ENCODE measurements around the gene PRPF18. TPM values are rescaled to one million over a fixed set of nuclear protein-coding genes. Genes with fewer than 3 reads are reported as not detected.

Gene PRPF18
- total RNA-seq, 1 donor from 2014 or later = 21.0 TPM

DNA sequence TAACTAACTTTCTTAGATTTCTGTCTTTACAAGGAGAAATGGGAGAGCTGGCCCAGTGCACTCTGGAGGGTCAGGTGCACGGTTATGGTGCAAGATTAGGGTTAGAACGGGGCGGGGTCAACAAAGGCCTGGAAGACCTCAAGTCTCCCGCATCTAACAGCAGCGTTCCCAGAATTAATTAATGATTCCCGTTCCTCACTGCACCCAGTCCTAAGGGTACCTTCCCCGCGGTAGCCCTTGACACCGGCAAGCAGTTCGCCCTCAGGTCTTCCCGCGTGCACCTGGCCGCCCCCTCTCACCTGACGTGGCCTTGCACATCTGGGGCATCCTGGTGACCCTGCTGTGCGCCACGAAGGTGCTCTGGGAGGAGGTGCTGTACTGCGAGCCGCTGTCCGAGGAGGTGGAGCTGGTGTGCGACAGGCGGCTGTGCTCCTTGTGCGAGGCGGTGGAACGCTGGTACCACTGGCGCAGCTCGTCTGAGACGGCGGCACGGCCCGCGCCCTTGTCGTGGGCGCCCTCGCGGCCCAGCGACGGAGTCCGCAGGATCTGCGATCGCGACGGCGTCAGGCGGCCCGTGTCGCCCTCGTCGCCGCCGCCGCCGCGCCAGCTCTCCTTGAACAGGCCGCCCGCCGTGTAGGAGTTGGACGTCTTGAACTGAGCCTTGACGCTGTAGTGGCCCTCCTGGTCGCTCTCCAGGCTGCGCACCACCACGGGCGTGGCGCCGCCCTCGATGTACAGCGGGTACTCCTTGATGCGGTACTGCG, 69.8 kb downstream of the PRPF18 start:
- FAIRE-seq = no peak

DNA sequence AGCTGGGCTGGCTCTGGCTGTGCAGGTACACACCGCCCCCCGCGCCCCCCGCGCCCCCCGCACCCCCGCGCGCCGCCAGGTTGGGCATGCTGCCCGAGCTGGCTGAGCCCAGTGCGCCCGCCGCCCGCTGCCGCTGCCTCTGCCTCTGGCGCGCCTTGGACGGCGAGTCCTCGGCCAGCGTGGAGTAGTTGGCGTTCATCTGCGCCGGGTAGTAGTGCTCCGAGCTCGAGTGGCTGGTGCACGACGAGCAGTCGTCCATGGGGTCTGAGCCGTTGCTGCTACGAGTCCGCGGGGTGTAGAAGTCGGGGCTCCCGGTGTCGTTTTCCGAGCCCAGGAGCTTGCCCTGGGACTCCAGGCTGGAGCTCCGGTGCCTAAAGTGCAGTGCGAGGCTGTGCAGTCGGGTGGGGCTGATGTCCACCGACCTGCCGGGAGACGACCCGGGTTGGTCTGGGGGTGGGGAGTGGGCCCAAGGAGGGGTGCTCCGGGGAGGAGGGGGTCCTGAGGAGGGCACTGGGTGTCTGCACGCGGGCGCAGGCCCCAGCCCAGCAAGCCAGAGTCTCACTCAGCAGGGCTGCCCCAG, 70.4 kb downstream of the PRPF18 start:
- no peaks in the 10 kb centered on the region for H3K27me3 ChIP-seq (ENCODE audit: insufficient read depth, low read length)
- Mint-ChIP-seq H3K27ac (ENCODE audit: unreplicated experiment) (no peak overlapping the region), H3K27me3 (ENCODE audit: low read depth, unreplicated experiment) (no peaks in the 10 kb centered on the region), H3K9me3 (ENCODE audit: unreplicated experiment) (no peaks in the 10 kb centered on the region), H3K36me3 (ENCODE audit: low read depth, unreplicated experiment) (peaks cover 25% of the 10 kb centered on the region), H3K4me1 (ENCODE audit: low read depth, unreplicated experiment) (peaks cover 14% of the 10 kb centered on the region), H3K4me3 (ENCODE audit: unreplicated experiment) (no peak overlapping the region)
- no peak overlapping the region for H3K4me3 ChIP-seq (ENCODE audit: insufficient read depth, low read depth, low read length)
- H3K9me3 ChIP-seq (ENCODE audit: insufficient read depth, low read depth, low read length) = no peaks in the 10 kb centered on the region
- DNase-seq (ENCODE audit: low read depth) = no peak
- peaks cover 45% of the 10 kb centered on the region for H4K20me1 ChIP-seq (ENCODE audit: insufficient read depth, low read length)
- peaks cover 82% of the 10 kb centered on the region for H3K36me3 ChIP-seq (ENCODE audit: insufficient read depth, low read length)
- peaks cover 23% of the 10 kb centered on the region for H3K79me2 ChIP-seq (ENCODE audit: insufficient read depth, low read length)
- peaks cover 21% of the 10 kb centered on the region for H3K4me1 ChIP-seq (ENCODE audit: insufficient read depth, low read length)
- H3K27ac ChIP-seq (ENCODE audit: low read depth, low read length) = no peak overlapping the region
- no peak for FAIRE-seq
- no peak overlapping the region for H3K9ac ChIP-seq (ENCODE audit: low read length)
- H3K4me2 ChIP-seq (ENCODE audit: low read length) = no peak overlapping the region
- TF ChIP-seq, protein P1, sequence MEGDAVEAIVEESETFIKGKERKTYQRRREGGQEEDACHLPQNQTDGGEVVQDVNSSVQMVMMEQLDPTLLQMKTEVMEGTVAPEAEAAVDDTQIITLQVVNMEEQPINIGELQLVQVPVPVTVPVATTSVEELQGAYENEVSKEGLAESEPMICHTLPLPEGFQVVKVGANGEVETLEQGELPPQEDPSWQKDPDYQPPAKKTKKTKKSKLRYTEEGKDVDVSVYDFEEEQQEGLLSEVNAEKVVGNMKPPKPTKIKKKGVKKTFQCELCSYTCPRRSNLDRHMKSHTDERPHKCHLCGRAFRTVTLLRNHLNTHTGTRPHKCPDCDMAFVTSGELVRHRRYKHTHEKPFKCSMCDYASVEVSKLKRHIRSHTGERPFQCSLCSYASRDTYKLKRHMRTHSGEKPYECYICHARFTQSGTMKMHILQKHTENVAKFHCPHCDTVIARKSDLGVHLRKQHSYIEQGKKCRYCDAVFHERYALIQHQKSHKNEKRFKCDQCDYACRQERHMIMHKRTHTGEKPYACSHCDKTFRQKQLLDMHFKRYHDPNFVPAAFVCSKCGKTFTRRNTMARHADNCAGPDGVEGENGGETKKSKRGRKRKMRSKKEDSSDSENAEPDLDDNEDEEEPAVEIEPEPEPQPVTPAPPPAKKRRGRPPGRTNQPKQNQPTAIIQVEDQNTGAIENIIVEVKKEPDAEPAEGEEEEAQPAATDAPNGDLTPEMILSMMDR (IDR thresholded peaks at IDR 0.05; ENCODE audit: insufficient read depth, low read depth, low read length) = no peak
- TF ChIP-seq EZH2 (IDR thresholded peaks at IDR 0.05; ENCODE audit: insufficient read depth, low read length) = no peak
- no peak overlapping the region for H2AFZ ChIP-seq (ENCODE audit: low read depth, low read length)

More for the DNA sequence above, 69.8 kb downstream of the PRPF18 start:
- no peak overlapping the region for H3K4me3 ChIP-seq (ENCODE audit: insufficient read depth, low read depth, low read length)
- Mint-ChIP-seq H3K36me3 (ENCODE audit: low read depth, unreplicated experiment) (peaks cover 25% of the 10 kb centered on the region), H3K4me3 (ENCODE audit: unreplicated experiment) (no peak overlapping the region), H3K4me1 (ENCODE audit: low read depth, unreplicated experiment) (peaks cover 19% of the 10 kb centered on the region), H3K27ac (ENCODE audit: unreplicated experiment) (no peak overlapping the region), H3K9me3 (ENCODE audit: unreplicated experiment) (no peaks in the 10 kb centered on the region), H3K27me3 (ENCODE audit: low read depth, unreplicated experiment) (no peaks in the 10 kb centered on the region)
- H3K79me2 ChIP-seq (ENCODE audit: insufficient read depth, low read length) = peaks cover 25% of the 10 kb centered on the region
- peaks cover 21% of the 10 kb centered on the region for H3K4me1 ChIP-seq (ENCODE audit: insufficient read depth, low read length)
- no peak overlapping the region for H3K27ac ChIP-seq (ENCODE audit: low read depth, low read length)
- no peak overlapping the region for H3K4me2 ChIP-seq (ENCODE audit: low read length)
- H3K27me3 ChIP-seq (ENCODE audit: insufficient read depth, low read length) = no peaks in the 10 kb centered on the region
- no peak for DNase-seq (ENCODE audit: low read depth)
- H3K9me3 ChIP-seq (ENCODE audit: insufficient read depth, low read depth, low read length) = no peaks in the 10 kb centered on the region
- TF ChIP-seq, protein P1 (IDR thresholded peaks at IDR 0.05; ENCODE audit: insufficient read depth, low read depth, low read length) = no peak
- TF ChIP-seq EZH2 (IDR thresholded peaks at IDR 0.05; ENCODE audit: insufficient read depth, low read length) = no peak
- H2AFZ ChIP-seq (ENCODE audit: low read depth, low read length) = no peak overlapping the region
- peaks cover 46% of the 10 kb centered on the region for H4K20me1 ChIP-seq (ENCODE audit: insufficient read depth, low read length)
- H3K36me3 ChIP-seq (ENCODE audit: insufficient read depth, low read length) = peaks cover 82% of the 10 kb centered on the region
- no peak overlapping the region for H3K9ac ChIP-seq (ENCODE audit: low read length)

DNA sequence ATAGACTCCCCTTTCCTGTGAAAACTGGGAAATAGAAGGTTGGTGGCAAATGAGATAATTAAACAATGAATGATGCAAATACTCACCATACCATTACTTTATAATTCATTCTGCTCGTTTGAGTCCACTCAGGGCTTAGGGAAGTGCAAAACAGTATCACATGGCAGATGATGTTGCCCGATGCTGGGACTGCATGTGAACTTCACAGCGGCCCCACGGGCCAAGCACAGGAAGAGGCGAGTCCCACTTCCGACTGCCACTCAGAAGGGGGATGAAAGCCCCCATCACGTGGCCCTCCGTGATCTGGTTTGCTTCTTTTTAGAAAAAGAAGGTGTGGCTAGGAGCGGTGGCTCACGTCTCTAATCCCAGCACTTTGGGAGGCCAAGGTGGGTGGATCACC, 71.5 kb downstream of the PRPF18 start:
- H3K4me3 ChIP-seq (ENCODE audit: insufficient read depth, low read depth, low read length) = no peak overlapping the region
- H2AFZ ChIP-seq (ENCODE audit: low read depth, low read length) = no peak overlapping the region
- H3K4me2 ChIP-seq (ENCODE audit: low read length) = no peak overlapping the region
- peaks cover 21% of the 10 kb centered on the region for H3K79me2 ChIP-seq (ENCODE audit: insufficient read depth, low read length)
- no peak for FAIRE-seq
- Mint-ChIP-seq H3K9me3 (ENCODE audit: unreplicated experiment) (no peaks in the 10 kb centered on the region), H3K36me3 (ENCODE audit: low read depth, unreplicated experiment) (peaks cover 30% of the 10 kb centered on the region), H3K4me3 (ENCODE audit: unreplicated experiment) (no peak overlapping the region), H3K27ac (ENCODE audit: unreplicated experiment) (no peak overlapping the region), H3K27me3 (ENCODE audit: low read depth, unreplicated experiment) (no peaks in the 10 kb centered on the region), H3K4me1 (ENCODE audit: low read depth, unreplicated experiment) (peaks cover 11% of the 10 kb centered on the region)
- H3K9me3 ChIP-seq (ENCODE audit: insufficient read depth, low read depth, low read length) = no peaks in the 10 kb centered on the region
- no peak overlapping the region for H3K9ac ChIP-seq (ENCODE audit: low read length)
- no peak for DNase-seq (ENCODE audit: low read depth)
- no peaks in the 10 kb centered on the region for H3K27me3 ChIP-seq (ENCODE audit: insufficient read depth, low read length)
- peaks cover 35% of the 10 kb centered on the region for H4K20me1 ChIP-seq (ENCODE audit: insufficient read depth, low read length)
- H3K4me1 ChIP-seq (ENCODE audit: insufficient read depth, low read length) = peaks cover 21% of the 10 kb centered on the region
- TF ChIP-seq EZH2 (IDR thresholded peaks at IDR 0.05; ENCODE audit: insufficient read depth, low read length) = no peak
- TF ChIP-seq, protein P1 (IDR thresholded peaks at IDR 0.05; ENCODE audit: insufficient read depth, low read depth, low read length) = no peak
- H3K36me3 ChIP-seq (ENCODE audit: insufficient read depth, low read length) = peaks cover 81% of the 10 kb centered on the region
- H3K27ac ChIP-seq (ENCODE audit: low read depth, low read length) = no peak overlapping the region

Data from astrocyte (in vitro differentiated cells and primary cell).